Calu3 (cell line): ENCODE measurements around the gene TNFAIP2. TPM values are rescaled to one million over a fixed set of nuclear protein-coding genes. Genes with fewer than 3 reads are reported as not detected.

Source experiments
- BruUV-seq: library from RNA; stranded (reverse); fragments of 400-500 nt; replicated peaks from 2 replicates; lab custom pipeline; 2021; lab: Mats Ljungman, UMichigan
- CTCF ChIA-PET: fragments of 300-600 bp; sonication (Branson Sonifier 250); formaldehyde crosslinking; loops from one replicate; lab custom pipeline; 2022; ENCODE audit warnings: antibody characterized with exemption; lab: Charles Lee
- DNase-seq: peaks from one replicate; pipeline ENCODE4 v3.0.0; 2022
- H3K27ac Mint-ChIP-seq: one replicate; pipeline ENCODE4 v1.8.0; 2022; ENCODE audit warnings: mixed read lengths; ENCODE audit not compliant: unreplicated experiment
- H3K27me3 Mint-ChIP-seq: one replicate; pipeline ENCODE4 v1.8.0; 2022; ENCODE audit warnings: mixed read lengths; ENCODE audit not compliant: unreplicated experiment
- H3K36me3 Mint-ChIP-seq: one replicate; pipeline ENCODE4 v1.8.0; 2022; ENCODE audit warnings: mild to moderate bottlenecking, moderate library complexity, mixed read lengths; ENCODE audit not compliant: insufficient read depth, unreplicated experiment
- H3K4me1 Mint-ChIP-seq: one replicate; pipeline ENCODE4 v1.8.0; 2022; ENCODE audit warnings: mild to moderate bottlenecking, low read depth, mixed read lengths; ENCODE audit not compliant: unreplicated experiment
- H3K4me3 Mint-ChIP-seq: one replicate; pipeline ENCODE4 v1.8.0; 2022; ENCODE audit warnings: mild to moderate bottlenecking, low read depth, moderate library complexity, mixed read lengths; ENCODE audit not compliant: unreplicated experiment
- H3K9me3 Mint-ChIP-seq: one replicate; pipeline ENCODE4 v1.8.0; 2022; ENCODE audit warnings: low read depth, mixed read lengths; ENCODE audit not compliant: unreplicated experiment
- intact Hi-C: fragments of 100-400 bp; cut with micrococcal nuclease; formaldehyde crosslinking; loops from one replicate; pipeline ENCODE4 v1.10.0; 2022; ENCODE audit not compliant: unreplicated experiment
- total RNA-seq: library from RNA; stranded (reverse); gene quantifications from 2 replicates; pipeline ENCODE4 v1.2.3, GENCODE V29; 2022
- TF ChIP-seq, protein P1 (sequence below): fragments of 200-600 bp; IDR thresholded peaks from one replicate; pipeline ENCODE4 v1.8.0; 2022; ENCODE audit warnings: antibody characterized with exemption; ENCODE audit not compliant: unreplicated experiment

Gene TNFAIP2
- total RNA-seq, 1 experiment from 2014 or later, result 195 TPM

DNA sequence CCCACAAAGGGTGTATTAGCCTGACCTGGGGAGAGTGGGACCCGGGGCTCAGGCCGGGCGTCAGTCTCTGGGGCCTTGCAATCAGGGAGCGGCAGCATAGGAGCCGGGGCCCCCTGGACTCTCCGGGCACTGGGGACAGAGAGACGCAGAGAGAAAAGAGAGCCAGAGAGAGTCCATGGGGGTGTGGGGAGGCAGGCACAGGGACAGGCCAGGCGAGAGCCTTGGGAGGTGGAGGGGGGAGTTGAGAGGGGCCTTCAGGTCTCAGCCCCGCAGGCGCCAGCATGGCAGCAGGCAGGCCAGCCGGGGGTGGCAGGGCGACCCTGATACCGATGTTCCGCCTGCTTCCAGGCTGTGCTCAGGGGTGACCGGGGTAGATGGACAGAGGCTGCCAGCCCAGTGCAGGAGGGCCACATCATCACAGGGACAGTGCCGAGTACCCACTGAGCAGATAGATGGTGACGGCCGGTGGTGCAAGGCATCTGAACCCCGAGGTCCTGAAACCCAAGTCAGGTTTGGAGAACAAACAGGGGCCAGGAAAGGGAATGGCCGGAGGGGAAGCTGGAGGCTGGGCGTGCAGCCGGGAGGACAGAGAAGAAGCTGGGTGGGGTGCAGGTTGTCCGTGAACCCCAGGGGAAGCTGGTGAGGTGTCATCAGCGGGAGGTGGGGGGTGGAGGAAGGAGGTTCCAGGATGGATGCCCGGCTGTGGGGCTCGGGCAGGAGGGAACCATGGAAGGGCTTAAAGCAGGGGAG, 25.8 kb upstream of the TNFAIP2 start:
- Mint-ChIP-seq H3K36me3 (peaks cover 3% of the 10 kb centered on the region), H3K4me1 (peaks cover 15% of the 10 kb centered on the region), H3K9me3 (no peaks in the 10 kb centered on the region), H3K27ac (no peak overlapping the region), H3K4me3 (no peak overlapping the region), H3K27me3 (no peaks in the 10 kb centered on the region)
- no peak for DNase-seq
- TF ChIP-seq, protein P1, sequence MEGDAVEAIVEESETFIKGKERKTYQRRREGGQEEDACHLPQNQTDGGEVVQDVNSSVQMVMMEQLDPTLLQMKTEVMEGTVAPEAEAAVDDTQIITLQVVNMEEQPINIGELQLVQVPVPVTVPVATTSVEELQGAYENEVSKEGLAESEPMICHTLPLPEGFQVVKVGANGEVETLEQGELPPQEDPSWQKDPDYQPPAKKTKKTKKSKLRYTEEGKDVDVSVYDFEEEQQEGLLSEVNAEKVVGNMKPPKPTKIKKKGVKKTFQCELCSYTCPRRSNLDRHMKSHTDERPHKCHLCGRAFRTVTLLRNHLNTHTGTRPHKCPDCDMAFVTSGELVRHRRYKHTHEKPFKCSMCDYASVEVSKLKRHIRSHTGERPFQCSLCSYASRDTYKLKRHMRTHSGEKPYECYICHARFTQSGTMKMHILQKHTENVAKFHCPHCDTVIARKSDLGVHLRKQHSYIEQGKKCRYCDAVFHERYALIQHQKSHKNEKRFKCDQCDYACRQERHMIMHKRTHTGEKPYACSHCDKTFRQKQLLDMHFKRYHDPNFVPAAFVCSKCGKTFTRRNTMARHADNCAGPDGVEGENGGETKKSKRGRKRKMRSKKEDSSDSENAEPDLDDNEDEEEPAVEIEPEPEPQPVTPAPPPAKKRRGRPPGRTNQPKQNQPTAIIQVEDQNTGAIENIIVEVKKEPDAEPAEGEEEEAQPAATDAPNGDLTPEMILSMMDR, result no peak
- CTCF ChIA-PET, result interaction anchor here (3.2 kb wide), 1 partner anchor 8 kb away, joined by 27 read pairs; no protein-coding TSS in a partner anchor
- intact Hi-C loops, result no loop called here
- no TSS peak for BruUV-seq

DNA sequence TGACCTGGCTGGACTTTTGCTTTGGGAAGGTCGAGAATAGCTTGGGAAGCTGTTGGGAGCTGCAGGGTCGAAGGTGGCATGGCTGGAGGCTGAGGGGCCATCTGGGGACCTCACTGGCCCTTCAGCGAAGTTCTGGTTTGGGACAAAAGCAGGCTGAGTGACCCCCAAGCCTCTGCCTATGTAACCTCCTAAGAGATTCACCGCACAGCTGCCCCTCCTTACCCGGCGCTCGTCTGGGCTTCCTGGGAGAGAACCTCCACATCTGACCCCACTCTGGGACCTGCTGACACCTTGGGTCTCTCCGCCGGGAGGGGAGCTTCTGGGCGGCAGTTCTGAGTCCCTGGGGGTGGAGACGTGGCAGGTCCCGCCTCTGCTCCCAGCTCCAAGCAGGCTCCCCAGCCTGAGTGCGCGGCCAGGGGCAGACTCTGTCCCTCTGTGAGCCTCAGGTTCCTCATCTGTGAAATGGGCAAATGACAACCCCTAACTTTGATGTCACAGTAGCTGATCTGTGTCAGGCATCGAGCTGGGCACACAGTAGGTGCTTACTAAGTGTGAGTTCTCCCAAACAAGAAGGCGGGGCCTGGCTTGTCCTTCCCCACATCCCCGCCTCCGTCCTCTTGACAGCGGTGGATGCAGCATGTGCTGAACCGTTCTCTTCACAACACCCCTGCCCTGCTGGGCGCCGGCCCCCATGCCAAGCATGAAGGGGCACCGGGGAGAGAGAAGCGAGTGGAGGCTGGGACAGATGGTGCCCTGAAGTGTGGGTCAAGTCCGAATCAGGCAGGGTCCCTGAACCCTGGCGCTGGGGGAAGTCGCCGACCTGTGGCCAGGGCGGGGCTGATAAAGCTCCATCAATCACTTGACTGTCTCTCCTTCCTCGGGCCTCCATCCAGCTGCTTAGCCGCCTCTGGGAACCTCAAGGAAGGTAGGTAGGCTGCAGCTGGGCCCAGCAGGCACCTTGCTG, 25.0 kb upstream of the TNFAIP2 start:
- no peaks in the 10 kb centered on the region for H3K9me3 Mint-ChIP-seq
- TF ChIP-seq, protein P1, result no peak
- peaks cover 15% of the 10 kb centered on the region for H3K4me1 Mint-ChIP-seq
- CTCF ChIA-PET, result interaction anchor here (0.6 to 1.1 kb wide), 2 partner anchors 8 to 61 kb away, joined by 4 read pairs; no protein-coding TSS in a partner anchor
- H3K4me3 Mint-ChIP-seq, result no peak overlapping the region
- H3K36me3 Mint-ChIP-seq, result peaks cover 3% of the 10 kb centered on the region
- no peak for DNase-seq
- H3K27ac Mint-ChIP-seq, result no peak overlapping the region
- intact Hi-C loops, result no loop called here
- BruUV-seq, result no TSS peak
- H3K27me3 Mint-ChIP-seq, result no peaks in the 10 kb centered on the region

DNA sequence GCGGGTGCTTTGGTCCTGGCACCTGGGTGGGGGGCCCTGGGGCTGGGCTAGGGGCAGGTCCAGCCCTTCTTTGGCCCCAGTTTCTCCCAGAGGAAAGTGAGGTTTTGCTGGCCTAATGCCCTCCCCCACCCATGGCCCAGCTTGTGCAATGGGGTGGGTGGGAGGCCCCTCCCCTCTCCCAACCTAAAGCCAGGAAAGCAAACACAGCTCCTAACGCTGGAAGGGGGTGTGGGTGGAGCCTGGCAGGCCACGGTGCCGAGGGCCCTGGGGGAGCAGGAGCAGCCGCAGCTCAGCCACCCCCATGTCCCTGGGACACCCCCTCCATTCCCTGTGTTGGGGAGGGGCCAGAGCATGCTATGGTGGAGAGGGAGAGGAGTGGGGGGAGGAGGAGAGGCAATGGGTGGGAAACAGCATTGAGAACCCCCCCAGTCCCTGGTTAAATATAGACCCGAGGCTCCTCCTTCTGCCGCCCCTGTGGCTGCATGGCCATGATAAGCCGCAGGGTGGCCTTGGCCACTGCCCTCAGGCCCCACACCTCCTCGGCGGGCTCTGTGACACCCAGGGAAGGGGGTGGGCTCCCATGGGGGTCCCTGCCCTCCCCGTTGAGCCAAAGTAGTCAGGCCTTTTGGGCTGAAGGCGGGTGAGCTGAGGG, 24.1 kb upstream of the TNFAIP2 start:
- H3K36me3 Mint-ChIP-seq, result peaks cover 9% of the 10 kb centered on the region
- intact Hi-C loops, result no loop called here
- H3K4me1 Mint-ChIP-seq, result peaks cover 15% of the 10 kb centered on the region
- CTCF ChIA-PET, result interaction anchor here (0.6 to 1.1 kb wide), 3 partner anchors 7 to 197 kb away, joined by 4 to 7 read pairs (median 4); no protein-coding TSS in a partner anchor
- no peak overlapping the region for H3K4me3 Mint-ChIP-seq
- DNase-seq, result no peak
- BruUV-seq, result no TSS peak
- no peaks in the 10 kb centered on the region for H3K27me3 Mint-ChIP-seq
- H3K27ac Mint-ChIP-seq, result no peak overlapping the region
- H3K9me3 Mint-ChIP-seq, result no peaks in the 10 kb centered on the region
- TF ChIP-seq, protein P1, result no peak

DNA sequence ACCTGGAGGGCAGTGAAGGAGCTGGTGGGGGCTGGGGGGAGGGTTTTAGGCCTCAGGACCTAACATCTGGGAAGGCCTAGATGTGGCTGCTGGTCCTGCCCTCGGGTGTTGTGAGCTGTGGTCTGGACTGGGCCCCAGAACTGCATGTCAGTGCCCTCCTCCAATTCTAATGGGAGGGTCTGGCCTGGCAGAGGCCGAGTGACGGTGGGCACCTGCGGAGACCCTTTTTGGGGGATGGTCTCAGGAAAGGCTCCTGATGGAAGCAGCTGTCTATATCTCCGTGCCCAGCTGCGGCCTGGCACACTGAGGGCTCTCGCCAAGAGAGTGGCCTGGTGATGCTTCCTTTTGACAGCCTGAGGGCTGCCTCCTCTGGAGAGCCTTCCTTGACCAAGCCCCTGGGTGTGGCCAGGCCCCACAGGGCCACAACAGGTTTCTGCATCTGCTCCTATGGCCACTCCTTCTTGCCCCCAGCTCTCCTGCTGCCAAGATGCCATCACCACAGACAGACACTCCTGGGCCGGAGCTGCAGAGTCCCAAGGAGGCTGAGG, 23.5 kb upstream of the TNFAIP2 start:
- H3K4me1 Mint-ChIP-seq, result peaks cover 13% of the 10 kb centered on the region
- no peaks in the 10 kb centered on the region for H3K27me3 Mint-ChIP-seq
- TF ChIP-seq, protein P1, result no peak
- CTCF ChIA-PET, result interaction anchor here (0.8 kb wide), 1 partner anchor 196 kb away, joined by 7 read pairs; no protein-coding TSS in a partner anchor
- peaks cover 8% of the 10 kb centered on the region for H3K36me3 Mint-ChIP-seq
- no peak for DNase-seq
- no peak overlapping the region for H3K4me3 Mint-ChIP-seq
- intact Hi-C loops, result loop anchor here (5.0 kb wide), 1 partner anchor 182 kb away; no protein-coding TSS in a partner anchor
- BruUV-seq, result no TSS peak
- H3K9me3 Mint-ChIP-seq, result no peaks in the 10 kb centered on the region
- no peak overlapping the region for H3K27ac Mint-ChIP-seq
